Urinary bladder (tissue), 4 donors: Measurements from ENCODE around the gene ERMN. TPM values are rescaled to one million over a fixed set of nuclear protein-coding genes. Genes with fewer than 3 reads are reported as not detected.
"Not testable (repeated sequence)": the region's sequence is repeated elsewhere in the genome, so short reads cannot be mapped to it uniquely, and the experiment has no call there.

Experiments used
- DNase-seq: peaks from one replicate; pipeline ENCODE4 v3.0.0-alpha.2; 2015; ENCODE audit errors: extremely low spot score
- H3K27ac ChIP-seq: one replicate; pipeline ENCODE4 v1.5.1; 2013; ENCODE audit warnings: low read depth, mild to moderate bottlenecking, moderate library complexity
- H3K36me3 ChIP-seq: one replicate; pipeline ENCODE4 v1.6.1; 2013; ENCODE audit warnings: mild to moderate bottlenecking, moderate library complexity; ENCODE audit not compliant: insufficient read depth
- H3K4me1 ChIP-seq: one replicate; pipeline ENCODE4 v1.6.1; 2013; ENCODE audit warnings: mild to moderate bottlenecking, moderate library complexity; ENCODE audit not compliant: insufficient read depth
- H3K4me3 ChIP-seq: one replicate; pipeline ENCODE4 v1.5.1; 2013; ENCODE audit warnings: low read depth, low read length
- WGBS: extraction: QIAGEN DNeasy Blood & Tissue Kit; methylation state at CpG from one replicate; pipeline ENCODE4 v1.1.7; 2013; 5-methylcytosine and 5-hydroxymethylcytosine counted together
- polyA plus RNA-seq: library from polyadenylated mRNA; stranded (reverse); fragments of 200-250 nt; gene quantifications from one replicate; pipeline ENCODE4 v1.2.3, GENCODE V29; 2013
- total RNA-seq: library from RNA; depleted of rRNA; stranded (reverse); fragments of >200 nt; gene quantifications from one replicate; pipeline ENCODE4 v1.2.3, GENCODE V29; 2014
- donor health status: healthy with polysubstance abuse.
- donor health status: healthy.

Gene ERMN
- not detected for total RNA-seq
- polyA plus RNA-seq = 0.09 TPM

GRCh38 chr2:157325786-157326185 is at the start of gene ERMN:
ERMN (minus strand) TSS chr2:157325824; CDS start chr2:157325642, 182 bp downstream.
- Histone ChIP-seq H3K36me3 (no peaks in the 10 kb centered on the region), H3K4me1 (no peaks in the 10 kb centered on the region), H3K27ac (no peak within 1 kb of the TSS), H3K4me3 (no peak within 1 kb of the TSS)
- DNase-seq = no peak

GRCh38 chr2:157375384-157375783 is 49.8 kb upstream of the ERMN start:
- WGBS = 88% methylated on average over 1 of the region's 1 CpG
- no peak overlapping the region for H3K27ac ChIP-seq
- H3K36me3 ChIP-seq = no peaks in the 10 kb centered on the region
- no peak for DNase-seq
- H3K4me3 ChIP-seq = no peak overlapping the region
- no peaks in the 10 kb centered on the region for H3K4me1 ChIP-seq

DNA sequence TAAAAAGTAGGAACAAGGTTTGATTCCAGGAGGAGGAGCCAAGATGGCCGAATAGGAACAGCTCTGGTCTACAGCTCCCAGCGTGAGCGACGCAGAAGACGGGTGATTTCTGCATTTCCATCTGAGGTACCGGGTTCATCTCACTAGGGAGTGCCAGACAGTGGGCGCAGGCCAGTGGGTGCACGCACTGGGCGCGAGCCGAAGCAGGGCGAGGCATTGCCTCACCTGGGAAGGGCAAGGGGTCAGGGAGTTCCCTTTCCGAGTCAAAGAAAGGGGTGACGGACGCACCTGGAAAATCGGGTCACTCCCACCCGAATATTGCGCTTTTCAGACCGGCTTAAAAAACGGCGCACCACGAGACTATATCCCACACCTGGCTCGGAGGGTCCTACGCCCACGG is 42.9 kb upstream of the ERMN start:
- not testable (repeated sequence) for H3K27ac ChIP-seq, H3K36me3 ChIP-seq, H3K4me3 ChIP-seq, DNase-seq, H3K4me1 ChIP-seq
- WGBS = 92% methylated on average over 15 of the region's 25 CpGs

GRCh38 chr2:157367704-157368103 is 42.1 kb upstream of the ERMN start:
- Histone ChIP-seq H3K4me3 (no peak overlapping the region), H3K27ac (no peak overlapping the region), H3K4me1 (no peaks in the 10 kb centered on the region), H3K36me3 (no peaks in the 10 kb centered on the region)
- WGBS = 53% methylated on average over 1 of the region's 1 CpG
- DNase-seq = no peak

- DNase-seq = no peak
- H3K36me3 ChIP-seq = no peaks in the 10 kb centered on the region
- 54% methylated on average over 2 of the region's 2 CpGs for WGBS
- no peak overlapping the region for H3K27ac ChIP-seq
- H3K4me3 ChIP-seq = no peak overlapping the region
- H3K4me1 ChIP-seq = no peaks in the 10 kb centered on the region
Measured at GRCh38 chr2:157364257-157364974, 38.8 kb upstream of the ERMN start.

- Histone ChIP-seq H3K27ac (no peak overlapping the region), H3K4me1 (no peaks in the 10 kb centered on the region), H3K4me3 (no peak overlapping the region), H3K36me3 (no peaks in the 10 kb centered on the region)
- WGBS = 43% methylated on average over 2 of the region's 2 CpGs
- DNase-seq = no peak
Measured at GRCh38 chr2:157363612-157364101, 38.0 kb upstream of the ERMN start.

GRCh38 chr2:157362627-157363026 is 37.0 kb upstream of the ERMN start:
- WGBS = 93% methylated on average over 2 of the region's 2 CpGs
- Histone ChIP-seq H3K36me3 (no peaks in the 10 kb centered on the region), H3K4me3 (no peak overlapping the region), H3K4me1 (no peaks in the 10 kb centered on the region), H3K27ac (no peak overlapping the region)
- no peak for DNase-seq

- Histone ChIP-seq H3K36me3 (no peaks in the 10 kb centered on the region), H3K4me1 (no peaks in the 10 kb centered on the region), H3K4me3 (no peak overlapping the region), H3K27ac (no peak overlapping the region)
- DNase-seq = no peak
Measured at GRCh38 chr2:157361526-157361925, 35.9 kb upstream of the ERMN start.

DNA sequence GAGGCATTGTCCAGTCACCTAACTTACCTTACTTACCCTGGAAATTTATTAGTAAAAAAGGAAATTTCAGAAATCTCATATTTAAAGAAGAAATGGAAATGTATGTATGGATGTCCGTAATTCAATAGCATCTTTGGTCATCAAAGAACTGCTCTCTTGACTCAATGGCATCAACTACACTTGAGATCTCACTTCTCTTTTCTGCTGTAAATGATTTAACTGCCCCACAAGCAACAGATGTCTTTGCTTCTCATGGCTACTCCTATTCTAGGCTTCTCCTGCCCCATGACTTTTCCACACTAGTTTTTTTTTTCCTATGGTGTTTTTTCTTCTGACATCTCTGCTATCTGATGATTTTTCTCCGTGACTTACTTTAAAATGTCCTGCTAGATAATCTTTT is 34.0 kb upstream of the ERMN start:
- no peak for DNase-seq
- H3K36me3 ChIP-seq = no peaks in the 10 kb centered on the region
- no peaks in the 10 kb centered on the region for H3K4me1 ChIP-seq
- no peak overlapping the region for H3K4me3 ChIP-seq
- 91% methylated on average over 2 of the region's 2 CpGs for WGBS
- no peak overlapping the region for H3K27ac ChIP-seq

DNA sequence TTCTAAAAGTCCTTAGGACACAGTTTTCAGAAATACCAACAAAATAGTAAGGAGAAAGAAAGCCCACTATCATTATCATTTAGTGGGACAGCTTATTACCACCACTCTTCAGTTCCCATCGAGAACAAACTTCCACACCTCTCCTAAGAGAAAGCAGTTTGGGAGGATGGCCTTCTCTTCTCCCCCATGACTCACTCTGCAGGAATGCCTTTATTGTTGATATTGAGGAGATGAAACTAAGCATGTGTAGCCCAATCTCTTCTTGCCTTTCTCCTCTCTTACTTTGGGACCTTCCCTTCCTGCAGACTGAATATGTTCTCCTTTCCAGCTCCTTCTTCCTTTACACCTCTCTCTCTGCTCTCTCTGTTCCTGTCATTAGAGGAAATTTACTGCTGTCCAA is 30.0 kb upstream of the ERMN start:
- DNase-seq = no peak
- Histone ChIP-seq H3K4me3 (no peak overlapping the region), H3K27ac (no peak overlapping the region), H3K4me1 (no peaks in the 10 kb centered on the region), H3K36me3 (peaks cover 1% of the 10 kb centered on the region)
- WGBS = 51% methylated on average over 1 of the region's 1 CpG

DNA sequence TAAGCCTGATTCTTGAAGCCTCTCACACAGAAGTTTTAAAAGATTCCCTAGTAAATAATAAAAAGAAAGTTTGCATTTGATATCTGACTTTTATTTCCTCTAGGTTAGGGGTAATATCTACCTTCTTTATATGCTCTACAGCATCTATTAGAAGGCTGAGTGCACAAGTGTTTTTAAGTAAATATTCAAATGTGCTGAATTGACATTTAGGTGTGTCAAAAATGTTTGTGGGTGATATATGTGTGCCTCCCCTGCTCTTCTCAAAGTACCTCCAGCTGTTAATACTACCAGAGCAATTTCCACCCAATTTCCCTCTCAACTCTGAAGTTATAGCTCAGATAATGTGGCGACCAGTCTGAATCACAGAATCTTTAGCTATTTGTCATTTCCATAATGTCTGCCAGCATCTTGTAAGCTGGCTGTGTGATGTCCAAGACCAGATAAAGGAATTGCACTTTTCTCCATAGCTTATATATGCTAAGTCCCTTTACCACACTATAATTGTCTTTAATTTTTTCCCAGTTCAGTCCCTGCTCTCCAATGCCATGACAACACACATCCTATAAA is 24.4 kb upstream of the ERMN start:
- Histone ChIP-seq H3K4me3 (no peak overlapping the region), H3K4me1 (no peaks in the 10 kb centered on the region), H3K36me3 (peaks cover 1% of the 10 kb centered on the region), H3K27ac (no peak overlapping the region)
- 34% methylated on average over 1 of the region's 1 CpG for WGBS
- DNase-seq = no peak

- Histone ChIP-seq H3K36me3 (peaks cover 1% of the 10 kb centered on the region), H3K4me3 (no peak overlapping the region), H3K27ac (no peak overlapping the region), H3K4me1 (no peaks in the 10 kb centered on the region)
- 47% methylated on average over 3 of the region's 3 CpGs for WGBS
- no peak for DNase-seq
Measured at GRCh38 chr2:157348291-157348921, 22.8 kb upstream of the ERMN start.

DNA sequence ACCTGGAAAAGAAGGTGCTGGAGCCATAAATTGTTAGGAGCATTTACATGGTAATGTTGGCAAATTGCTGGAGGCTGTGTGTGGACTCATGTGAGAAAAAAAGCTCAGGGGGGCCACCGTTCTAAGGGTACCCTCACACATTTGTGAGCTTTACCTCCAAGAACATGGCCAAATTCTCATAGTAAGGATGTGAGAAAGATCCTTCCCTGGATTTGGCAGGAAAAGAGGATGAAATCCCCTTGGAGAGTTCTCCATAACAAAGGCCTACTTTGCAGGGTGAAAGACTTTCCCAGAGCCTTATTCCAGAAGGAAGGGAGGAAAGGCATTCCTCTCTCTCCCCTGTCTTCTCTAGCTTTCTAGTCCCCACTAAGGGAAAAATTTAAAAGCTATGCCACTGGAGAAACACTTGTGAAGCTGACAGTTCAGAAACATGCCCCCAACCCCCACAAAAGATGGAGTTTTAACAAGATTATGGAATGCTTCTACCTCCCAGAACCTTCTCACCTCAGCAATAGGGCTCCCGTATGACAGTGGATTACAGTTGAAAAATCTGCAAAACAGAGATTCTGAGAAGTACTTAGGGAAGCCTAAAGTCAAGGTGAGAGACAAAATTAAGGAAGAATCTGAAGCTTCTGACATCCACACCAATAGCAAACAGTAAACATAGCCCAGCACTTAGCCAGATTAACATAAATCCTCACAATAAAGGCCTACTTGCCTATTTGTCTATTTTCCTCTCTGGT is 20.2 kb upstream of the ERMN start:
- 70% methylated on average over 2 of the region's 2 CpGs for WGBS
- no peak overlapping the region for H3K27ac ChIP-seq

DNA sequence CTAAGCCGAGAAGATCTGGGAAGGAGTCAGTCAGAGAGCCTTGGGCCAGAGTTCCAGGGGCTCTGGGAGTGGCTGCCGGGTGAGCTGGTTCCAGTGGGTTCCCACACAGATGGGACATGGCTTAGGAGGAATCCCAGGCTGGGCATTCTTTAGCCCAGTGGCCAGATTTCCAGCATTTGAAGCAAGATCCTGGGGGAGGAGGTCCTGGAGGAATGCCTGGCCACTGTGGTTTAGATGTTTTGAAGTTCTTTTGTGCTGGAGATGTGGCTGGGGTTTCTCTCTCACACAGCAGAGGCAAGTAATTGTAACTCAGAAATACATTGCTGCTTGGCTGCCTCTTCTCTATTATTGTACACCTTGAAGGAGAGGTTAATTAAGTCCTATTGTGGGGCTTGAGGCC is 15.8 kb upstream of the ERMN start:
- not testable (repeated sequence) for H3K27ac ChIP-seq, DNase-seq, H3K36me3 ChIP-seq, H3K4me3 ChIP-seq, H3K4me1 ChIP-seq
- 97% methylated on average over 2 of the region's 2 CpGs for WGBS

More for the DNA sequence above, 20.2 kb upstream of the ERMN start:
- H3K4me1 ChIP-seq = no peaks in the 10 kb centered on the region
- no peaks in the 10 kb centered on the region for H3K36me3 ChIP-seq
- DNase-seq = no peak
- no peak overlapping the region for H3K4me3 ChIP-seq
